Stimulated activated CD8-positive, alpha-beta memory T cell treated with anti-CD3 and anti-CD28 coated beads, Interleukin-15, amount 100 ng/mL, for 24 hours (primary cell): ENCODE results near the gene TBXAS1.

Experiments used
- DNase-seq: peaks from one replicate; pipeline ENCODE4 v3.0.0-alpha.2; 2020; ENCODE audit warnings: low read depth

The TBXAS1 gene

DNA sequence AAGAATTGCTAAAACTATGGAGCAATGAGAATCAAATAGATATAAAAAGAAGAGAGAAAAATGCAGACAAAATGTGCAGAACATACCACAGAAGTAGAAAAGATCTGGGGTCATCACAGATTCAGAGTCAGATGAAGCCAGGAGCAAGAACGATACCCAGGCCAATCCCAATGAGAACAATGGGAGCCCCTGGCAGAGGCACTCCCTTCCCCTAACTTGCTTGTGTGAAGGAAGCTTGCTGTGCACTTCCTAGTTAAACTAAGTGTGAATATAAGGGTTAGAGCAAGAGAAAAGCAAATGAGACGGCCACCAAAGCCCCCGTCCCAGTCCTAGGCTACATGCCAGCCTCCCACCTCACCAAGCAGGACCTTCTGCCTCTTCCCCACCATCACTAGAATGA, 221.0 kb downstream of the TBXAS1 start:
- DNase-seq = no peak

DNA sequence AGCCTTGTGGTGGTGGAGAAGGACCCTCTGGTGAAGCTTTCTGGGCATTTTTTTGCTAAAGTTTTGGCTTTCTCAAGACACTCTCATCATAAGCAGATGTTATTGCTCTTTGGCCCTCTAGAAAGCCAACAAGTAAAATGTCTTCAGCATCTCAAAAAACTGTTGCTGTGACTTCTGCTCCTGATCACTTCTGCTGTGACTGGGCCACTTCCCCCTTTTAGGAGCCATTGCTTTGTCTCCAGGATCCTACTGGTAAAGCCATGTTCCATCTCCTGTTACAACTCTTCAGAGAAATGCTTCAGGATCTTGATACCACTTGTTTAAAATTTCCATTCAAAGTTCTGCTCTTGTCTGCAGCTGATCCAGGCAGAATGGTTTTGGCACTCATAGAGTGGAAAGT, 222.8 kb downstream of the TBXAS1 start:
- no peak for DNase-seq

DNA sequence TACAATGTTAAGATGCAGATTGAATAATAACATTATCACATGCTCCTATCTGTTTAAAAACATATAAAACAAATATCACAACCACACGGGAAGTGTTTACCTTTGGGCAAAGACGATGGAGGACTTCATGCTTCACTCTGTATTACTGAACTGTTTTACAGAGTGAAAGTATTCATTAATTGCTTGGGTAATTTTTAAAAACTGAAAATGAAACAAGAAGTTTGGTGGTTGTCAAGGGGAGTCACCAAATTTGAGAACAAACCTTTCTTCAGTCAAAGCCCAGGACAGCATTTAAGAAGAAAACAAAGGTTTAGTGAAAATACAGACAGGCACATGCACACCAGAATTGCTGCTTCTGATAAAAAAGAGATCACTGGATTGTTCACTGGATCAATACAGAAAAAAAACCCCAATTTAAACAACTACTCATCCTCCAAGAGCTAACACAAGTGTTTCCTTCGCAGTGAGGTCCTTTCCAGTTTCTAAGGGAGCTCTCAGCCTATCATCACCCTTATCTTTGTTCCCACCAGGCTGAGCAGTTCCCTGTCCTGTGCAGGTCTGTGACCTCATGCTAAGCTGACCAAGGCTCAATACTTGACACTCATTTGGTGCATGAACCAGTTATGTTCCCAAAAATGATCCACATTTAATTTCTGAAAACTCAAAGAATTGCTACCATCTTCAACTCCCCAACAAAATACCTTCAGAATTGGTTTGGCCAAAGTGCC, 224.9 kb downstream of the TBXAS1 start:
- no peak for DNase-seq

DNA sequence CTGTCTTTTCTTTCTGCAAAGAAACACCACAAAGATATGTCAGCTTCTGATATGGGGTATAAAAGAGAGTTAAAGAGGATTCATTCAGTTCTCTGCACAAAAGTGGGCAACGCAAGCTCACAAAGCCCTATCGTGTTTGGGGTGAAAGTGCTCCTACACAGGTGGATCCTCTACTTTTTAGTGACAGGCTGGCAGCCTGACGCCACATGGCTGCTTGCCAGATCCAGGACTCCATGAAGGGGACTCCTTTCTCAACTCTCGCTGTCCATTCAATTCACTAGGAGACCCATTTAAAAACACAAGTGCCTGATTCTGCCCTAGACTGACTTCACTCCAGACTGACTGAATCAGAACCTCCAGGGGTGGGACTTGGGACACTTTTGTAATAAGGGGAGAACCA, 225.7 kb downstream of the TBXAS1 start:
- DNase-seq = no peak

DNA sequence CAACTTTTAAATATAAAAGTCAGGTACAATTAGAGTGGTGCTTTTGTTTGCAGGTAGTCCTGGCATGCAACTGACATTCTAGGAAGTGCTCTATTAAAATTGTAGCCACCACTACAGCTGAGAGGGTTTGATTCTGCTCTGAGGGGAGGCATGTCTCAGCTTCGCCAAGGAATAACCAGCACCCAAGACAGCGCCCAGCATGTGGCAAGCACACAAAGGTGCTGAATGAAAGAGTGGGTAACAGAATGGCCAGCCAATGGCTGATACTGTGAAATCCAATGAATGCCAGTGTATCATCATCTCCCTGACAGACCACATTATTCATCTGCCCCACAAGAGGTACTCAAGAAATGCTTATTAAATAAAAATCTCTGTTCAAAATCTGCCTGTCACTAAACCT, 226.8 kb downstream of the TBXAS1 start:
- DNase-seq = no peak

DNA sequence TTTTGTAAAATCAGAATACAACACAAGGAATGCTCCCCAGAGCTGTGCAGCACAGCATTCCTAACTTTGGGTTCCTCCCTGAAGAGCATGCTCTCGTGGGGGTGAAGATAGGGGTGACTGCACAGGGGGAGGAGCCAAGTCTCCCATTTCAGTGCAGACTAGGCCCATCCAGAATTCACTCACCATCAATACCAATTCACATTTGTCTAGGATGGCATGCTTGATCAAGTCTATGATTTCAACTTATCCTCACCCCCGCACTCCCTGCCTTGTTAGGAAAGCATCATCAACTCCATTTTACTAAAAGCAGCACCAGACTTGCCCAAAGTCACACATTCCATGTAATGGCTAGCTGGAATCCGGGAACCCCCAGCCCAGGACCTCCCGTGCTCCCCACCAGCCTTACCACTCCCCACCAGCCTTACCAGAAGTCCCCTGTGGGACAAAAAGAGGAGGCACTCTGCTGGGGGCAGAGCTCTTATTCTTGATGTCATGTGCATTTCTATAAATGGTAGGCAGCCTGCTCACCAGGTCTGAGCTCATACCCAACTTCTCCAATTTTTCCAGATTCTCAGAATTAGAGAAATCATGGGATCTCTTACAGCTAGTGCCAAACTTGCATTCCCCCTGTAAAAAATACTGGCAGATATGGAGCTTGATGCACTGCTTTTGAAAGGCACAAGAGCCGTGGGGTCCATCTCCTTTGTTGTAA, 227.5 kb downstream of the TBXAS1 start:
- no peak for DNase-seq

DNA sequence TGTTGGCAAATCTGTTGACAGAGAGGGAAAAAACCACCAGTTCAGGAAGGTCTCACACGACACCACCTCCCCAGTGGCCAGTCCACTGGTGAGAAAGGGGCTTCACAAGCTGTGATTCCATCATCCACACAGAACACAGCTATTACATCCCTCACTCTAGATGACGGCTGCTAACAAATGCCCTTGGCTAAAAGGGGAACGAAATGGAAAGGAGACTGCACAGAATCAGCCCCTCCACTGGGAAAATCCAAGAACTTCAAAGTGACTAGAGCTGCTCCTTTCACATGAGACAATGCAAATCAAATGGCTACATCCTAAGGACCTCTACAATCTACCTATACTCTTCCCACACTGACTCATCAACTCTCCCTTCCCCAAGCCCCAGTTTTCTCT, 228.1 kb downstream of the TBXAS1 start:
- DNase-seq = no peak

DNA sequence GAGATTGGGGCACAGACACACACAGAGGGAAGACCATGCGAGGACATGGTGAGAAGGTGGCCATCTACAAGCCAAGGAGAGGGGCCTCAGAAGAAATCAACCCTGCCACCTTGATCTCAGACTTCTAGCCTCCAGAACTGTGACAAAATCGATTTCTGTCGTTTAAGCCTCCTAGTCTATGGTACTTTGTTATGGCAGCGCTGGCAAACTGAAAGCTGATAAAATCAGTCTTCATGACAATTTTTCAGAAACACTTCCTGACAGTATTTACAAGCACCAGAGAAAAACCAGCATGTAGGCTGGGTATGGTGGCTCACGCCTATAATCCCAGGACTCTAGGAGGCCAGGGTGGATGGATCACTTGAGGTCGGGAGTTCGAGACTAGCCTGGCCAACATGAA, 229.5 kb downstream of the TBXAS1 start:
- DNase-seq = no peak

DNA sequence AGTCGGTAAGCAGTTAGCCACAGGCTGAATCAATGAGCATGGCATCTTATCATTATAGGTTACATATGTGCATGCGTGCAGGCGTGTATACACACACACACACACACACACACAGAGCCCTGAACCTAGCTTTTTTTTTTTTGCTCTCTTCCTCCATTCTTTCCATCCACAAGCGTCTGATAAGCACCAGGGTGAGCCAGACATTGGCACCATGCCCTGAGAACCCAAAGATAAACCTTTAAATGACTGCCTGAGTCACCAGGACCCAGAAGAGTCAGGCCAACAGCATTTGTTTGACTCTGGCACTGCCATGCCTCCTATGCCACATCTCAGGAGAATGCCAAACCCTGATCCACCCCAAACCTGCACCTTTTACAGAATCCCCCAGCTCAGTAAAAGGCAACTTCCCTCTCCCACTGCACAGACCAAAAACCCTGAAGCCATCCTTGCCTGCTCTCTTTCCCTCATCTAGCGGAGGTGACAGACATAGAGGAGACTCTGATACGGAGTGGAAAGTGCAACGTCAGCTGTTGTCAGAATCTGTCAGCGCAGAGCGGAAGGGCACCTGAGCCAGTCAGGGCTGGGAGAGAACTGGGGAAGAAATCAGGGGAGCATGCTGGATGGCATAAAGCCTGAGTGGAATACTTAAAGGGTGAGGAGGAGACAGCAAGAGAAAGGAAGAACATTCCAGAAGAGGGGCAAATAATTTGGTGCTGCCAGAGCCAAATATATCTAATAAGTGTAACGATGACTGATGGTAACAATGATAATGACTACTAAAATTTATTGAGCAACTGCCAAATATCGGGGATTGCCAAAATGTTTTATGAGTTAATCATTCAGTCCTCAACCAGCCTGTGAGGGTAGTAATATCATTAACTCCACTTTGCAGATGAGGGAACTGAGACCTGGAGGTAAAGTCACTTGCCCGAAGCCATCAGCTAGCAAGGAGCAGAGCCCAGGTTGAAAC, 230.5 kb downstream of the TBXAS1 start:
- DNase-seq = no peak

DNA sequence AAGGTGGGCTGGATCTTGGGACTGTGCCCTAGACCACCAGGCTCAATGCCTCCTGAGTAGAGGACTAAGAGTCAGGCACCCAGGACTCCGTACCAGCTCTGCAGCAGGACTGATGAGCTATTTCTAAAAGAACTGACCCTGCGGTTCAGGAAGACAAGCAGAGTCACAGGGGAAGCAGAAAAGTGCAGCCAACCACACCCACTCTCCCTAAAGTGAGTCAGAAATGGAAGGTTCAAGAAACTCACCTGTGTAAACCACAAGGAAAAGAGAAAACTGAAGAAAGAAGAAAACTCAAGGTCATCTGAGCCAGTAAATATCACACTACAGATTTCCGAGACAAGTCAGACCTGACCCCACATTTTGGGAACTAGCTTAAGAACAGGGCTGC, 231.2 kb downstream of the TBXAS1 start:
- DNase-seq = no peak

DNA sequence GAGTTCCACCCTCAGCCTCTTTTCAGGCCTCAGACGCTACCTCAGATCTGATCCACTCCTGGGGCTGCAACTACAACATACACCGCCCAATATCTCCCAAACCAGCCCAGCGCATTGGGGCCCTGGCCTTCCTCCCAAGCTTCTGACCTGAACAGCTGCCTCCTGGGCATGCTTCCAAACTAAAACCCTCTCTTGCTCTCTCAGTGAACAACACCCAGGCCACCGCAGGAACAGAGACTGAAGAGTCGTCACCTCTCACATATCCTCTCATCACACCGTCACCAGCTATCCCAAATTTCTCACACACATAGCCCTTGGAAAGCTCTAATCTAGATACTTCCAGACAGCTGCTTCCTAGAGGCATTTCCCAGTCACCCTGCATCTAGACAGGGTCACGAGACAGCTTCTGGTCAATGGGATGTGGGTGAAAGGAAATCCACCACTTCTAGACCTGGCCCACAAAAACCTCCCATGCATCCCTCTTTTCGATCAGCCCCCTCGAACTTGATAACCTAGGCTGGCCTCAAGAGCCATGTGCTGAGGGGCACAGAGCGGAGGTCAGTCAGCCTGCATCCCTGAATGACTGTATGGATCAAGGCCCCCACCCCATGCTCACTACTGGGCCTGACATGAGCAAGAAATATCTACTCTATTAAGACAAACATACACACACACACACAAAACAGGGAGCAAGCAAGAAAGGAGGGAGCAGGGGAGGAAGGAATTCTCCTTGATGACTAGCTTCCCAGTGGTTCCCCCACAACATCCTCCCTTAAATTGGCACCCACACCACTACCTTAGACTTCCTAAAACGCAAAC, 231.9 kb downstream of the TBXAS1 start:
- no peak for DNase-seq

DNA sequence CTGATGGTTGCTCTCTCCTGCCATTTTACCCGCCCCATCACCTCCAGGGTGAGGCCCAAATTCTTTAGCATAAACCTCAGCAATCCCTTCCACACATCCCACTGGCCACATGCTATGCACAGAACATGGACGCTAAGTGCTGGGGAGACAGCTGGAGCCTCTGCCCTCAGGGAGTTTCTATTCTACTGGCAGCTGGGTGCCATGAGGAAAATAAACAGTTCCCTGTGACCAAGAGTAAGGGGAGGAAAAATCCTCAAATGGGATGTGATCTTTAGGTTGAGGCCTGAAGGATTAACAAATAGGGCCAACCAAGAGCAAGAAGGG, 232.5 kb downstream of the TBXAS1 start:
- DNase-seq = no peak

DNA sequence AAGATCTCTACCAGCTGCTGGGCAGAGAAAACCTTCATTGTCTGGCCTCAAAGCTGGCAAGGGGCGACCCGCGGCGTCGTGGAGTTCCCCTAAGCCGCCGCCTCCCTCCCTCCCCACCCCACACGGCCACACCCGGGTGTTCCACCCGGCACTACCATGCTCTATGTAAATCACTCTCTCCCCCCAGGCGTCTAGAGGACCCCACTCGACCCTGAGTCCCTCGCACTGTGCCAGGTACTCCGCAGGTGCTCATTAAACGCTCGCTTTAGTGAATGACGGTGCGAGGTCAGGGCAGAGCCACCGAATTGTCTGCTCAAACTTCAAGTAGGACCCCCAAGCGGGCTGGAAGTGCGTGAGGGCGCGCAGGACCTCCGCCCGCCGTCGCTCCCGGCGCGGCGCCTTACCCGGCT, 233.1 kb downstream of the TBXAS1 start:
- peak; percentile 10 for DNase-seq

DNA sequence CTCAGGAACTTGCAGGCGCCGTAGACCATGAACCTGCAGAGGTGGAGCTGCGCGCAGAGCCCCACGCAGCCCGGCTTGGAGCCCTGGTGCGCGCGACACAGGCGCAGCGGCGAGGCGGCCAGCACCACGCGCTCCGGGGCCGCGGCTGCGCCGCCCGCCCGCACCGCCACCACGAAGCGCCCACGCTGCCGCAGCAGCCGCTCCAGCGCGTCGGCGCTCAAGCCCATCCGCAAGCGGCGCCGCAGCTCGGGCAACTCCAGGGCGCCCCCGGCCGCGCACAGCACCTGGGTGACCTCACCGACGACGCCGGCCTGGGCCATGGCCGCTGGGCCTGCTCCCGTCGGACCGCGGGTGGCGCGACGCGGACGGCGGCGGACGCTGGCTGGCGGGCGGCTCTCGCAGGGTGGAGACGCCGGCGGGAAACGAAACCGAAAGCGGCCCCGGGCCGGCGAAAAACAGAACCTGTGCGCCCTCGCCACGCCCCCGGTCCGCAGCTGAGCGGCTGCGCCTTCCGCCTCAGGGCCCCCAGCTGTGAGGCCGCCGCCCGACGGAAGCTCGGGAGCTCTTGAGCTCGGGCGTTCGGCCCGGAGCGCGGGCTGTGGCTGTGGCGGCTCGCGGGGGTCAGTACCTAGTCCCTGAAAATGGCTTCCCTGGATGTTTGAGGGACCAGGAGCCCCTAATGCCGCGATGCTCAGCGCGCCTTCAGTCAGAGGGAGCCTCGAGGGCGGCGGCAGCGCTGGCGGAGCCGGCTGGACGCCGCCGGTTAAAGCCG, 233.7 kb downstream of the TBXAS1 start, which contains the start of gene PARP12:
Gene PARP12 (minus strand): TSS at position 424 of the 772 bp plus-strand sequence. CDS start 104 bp downstream, at position 320.
- peak; percentile 66 for DNase-seq

DNA sequence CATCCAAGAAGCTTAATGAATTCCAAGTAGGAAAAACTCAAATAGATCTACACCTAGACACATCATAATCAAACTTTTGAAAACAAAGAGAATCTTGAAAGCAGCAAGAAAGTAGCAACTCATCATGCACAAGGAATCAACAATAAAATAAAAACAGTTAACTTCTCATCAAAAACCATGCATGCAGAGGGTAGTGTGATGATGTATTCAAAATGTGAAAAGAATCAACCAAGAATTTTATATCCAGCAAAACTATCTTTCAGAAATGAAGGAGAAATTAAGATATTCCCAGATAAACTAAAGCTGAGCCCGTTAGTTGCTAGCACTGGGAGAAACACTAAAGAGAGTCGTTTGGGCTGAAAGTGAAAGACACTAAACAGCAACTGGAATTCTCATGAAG, 238.0 kb downstream of the TBXAS1 start:
- DNase-seq = no peak

DNA sequence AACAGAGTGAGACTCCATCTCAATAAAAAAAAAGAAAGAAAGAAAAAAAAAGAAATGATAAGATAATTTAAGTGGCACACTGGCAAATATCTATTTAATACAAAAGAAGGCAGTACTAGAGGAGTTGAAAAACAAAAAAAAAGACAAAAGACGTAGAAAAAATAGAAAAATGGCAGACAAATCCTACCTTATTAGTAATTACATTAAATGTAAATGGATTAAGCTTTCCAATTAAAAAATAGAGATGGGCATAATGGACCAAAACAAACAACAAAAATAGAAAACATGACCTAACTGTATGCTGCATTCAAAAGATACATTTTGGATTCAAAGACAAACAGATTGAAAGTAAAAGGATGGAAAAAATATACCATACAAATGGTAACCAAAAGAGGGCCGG, 239.0 kb downstream of the TBXAS1 start:
- no peak for DNase-seq

DNA sequence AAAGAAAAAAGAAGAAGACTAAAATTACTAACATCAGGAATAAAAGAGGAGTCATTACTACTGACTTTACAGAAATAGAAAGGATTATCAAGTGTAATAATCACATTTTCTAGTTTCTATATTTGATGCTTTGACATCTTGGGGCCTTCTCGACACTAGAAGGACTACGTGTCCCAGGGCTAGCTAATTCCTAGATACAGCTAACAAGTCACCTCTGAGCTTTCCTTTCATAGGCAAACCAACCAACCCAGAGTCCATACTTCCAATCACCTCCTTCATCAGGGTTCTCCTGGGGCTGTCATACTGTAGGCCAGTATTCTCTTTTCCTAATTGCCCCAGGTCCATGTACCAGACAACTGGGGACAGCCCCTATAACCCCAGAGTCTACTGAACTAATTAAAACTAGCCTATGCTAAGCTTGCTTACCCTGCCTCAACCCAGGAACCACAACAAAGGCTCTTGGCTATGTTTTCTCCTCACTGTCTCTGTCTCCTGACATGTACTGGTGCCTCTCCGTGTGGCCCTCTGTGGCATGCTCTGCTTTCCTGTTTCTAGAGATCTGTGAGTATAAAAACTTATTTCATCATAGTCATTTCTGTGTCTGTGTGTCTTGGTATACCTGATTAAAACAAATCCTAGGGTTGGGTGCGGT, 240.4 kb downstream of the TBXAS1 start:
- DNase-seq = no peak
